Skeletal muscle satellite cell (primary cell): Measurements from ENCODE around the gene BTC.

Experiments used
- H3K27me3 ChIP-seq: 2 replicates; pipeline ENCODE4 v1.7.0; 2013; ENCODE audit warnings: low read length; ENCODE audit not compliant: control insufficient read depth, insufficient read depth
- H3K36me3 ChIP-seq: 2 replicates; pipeline ENCODE4 v1.7.0; 2013; ENCODE audit warnings: mild to moderate bottlenecking, control low read depth, low read length; ENCODE audit not compliant: insufficient read depth
- H3K4me1 ChIP-seq: 2 replicates; pipeline ENCODE4 v1.7.0; 2013; ENCODE audit warnings: low read length; ENCODE audit not compliant: control insufficient read depth, insufficient read depth
- H3K4me2 ChIP-seq: 2 replicates; pipeline ENCODE4 v1.7.0; 2013; ENCODE audit warnings: mild to moderate bottlenecking, low read length
- H3K4me3 ChIP-seq: 2 replicates; pipeline ENCODE4 v1.7.0; 2013; ENCODE audit warnings: low read length
- H3K9ac ChIP-seq: 2 replicates; pipeline ENCODE4 v1.7.0; 2013; ENCODE audit warnings: mild to moderate bottlenecking, low read depth, low read length, moderate library complexity
- H3K9me3 ChIP-seq: replicated peaks from 2 replicates; pipeline ENCODE4 v1.7.0; 2013; ENCODE audit warnings: mild to moderate bottlenecking, control low read depth, low read length

BTC gene

DNA sequence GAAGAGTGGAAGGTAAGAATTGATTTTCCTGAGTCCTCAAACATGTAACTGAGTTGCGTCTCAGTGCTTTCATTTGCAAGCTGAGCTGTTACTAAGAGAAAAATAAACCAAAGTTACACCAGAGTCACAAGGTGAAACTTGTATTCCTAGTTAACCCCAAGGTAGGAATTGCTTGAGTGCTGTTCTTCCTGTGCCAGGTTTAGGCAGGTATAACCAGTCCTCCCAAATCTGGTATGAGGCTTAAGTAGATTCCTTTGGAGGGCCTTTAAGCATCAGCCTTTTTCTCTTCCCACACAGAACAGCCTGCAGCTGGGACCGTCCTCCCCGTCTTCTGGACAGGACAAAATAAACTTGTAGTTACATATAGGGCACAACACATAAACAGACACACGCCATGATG lies 2.3 kb upstream of the BTC start:
- no peak overlapping the region for H3K4me3 ChIP-seq
- no peaks in the 10 kb centered on the region for H3K9me3 ChIP-seq
- H3K4me1 ChIP-seq: peaks cover 5% of the 10 kb centered on the region
- no peak overlapping the region for H3K9ac ChIP-seq
- peaks cover 42% of the 10 kb centered on the region for H3K27me3 ChIP-seq
- H3K36me3 ChIP-seq: no peaks in the 10 kb centered on the region
- H3K4me2 ChIP-seq: no peak overlapping the region

DNA sequence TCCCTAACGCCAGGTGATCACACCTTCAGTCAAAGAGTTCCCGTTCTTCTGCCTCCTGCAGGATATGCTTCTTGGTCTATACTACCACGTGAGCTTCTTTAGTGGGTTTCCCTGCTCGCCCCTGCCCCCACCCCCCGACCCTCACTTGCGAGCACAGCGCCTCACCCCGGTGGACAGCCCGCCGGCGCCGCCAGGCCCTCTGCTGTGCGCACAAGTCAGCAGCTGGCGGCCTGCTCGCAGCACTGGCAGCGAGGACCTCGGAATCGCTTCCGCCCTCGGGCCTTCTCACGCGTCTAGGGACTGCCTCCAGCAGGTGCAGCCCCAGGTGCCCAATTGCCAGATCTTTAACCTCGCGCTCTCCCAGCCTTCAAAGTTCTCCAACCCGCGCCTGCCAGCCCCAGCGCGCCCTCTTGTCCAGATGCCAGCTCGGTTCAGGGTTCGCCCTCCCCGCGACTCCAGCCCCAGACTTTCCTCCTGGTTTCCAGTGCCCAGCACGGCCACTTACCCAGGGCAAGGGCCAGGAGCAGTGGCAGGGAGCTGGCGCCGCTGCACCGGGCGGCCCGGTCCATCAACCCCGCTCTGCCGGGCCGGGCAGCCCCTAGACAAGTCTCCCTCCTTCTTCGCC lies 454 bp downstream of the BTC start:
- Histone ChIP-seq H3K4me1 (peaks cover 5% of the 10 kb centered on the region), H3K36me3 (no peaks in the 10 kb centered on the region), H3K9me3 (no peaks in the 10 kb centered on the region), H3K27me3 (peaks cover 50% of the 10 kb centered on the region), H3K9ac (peak overlapping the region; percentile 80), H3K4me2 (peak overlapping the region; percentile 99), H3K4me3 (peak overlapping the region; percentile 85)

DNA sequence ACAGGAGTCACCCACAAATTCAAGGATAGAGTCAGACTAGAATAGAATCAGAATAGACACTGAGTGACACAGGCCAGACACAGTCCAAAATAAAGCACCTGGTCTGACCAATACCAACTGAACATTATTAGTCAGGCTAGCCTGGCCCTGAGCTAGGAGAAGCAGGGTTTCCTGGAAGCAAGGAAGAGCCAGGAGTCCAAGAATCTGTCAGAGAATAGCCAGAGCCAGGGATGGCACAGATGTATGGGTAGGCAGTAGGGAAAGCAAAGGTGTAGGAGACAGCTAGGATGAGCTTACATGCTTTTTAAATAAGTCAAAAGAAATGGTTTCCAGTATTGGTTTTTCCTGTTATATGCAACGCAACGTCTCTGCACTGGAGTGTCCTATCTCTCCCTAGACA lies 3.7 kb downstream of the BTC start:
- Histone ChIP-seq H3K9me3 (no peaks in the 10 kb centered on the region), H3K36me3 (no peaks in the 10 kb centered on the region), H3K27me3 (peaks cover 40% of the 10 kb centered on the region), H3K4me3 (no peak overlapping the region), H3K4me1 (peaks cover 5% of the 10 kb centered on the region), H3K4me2 (no peak overlapping the region), H3K9ac (no peak overlapping the region)

DNA sequence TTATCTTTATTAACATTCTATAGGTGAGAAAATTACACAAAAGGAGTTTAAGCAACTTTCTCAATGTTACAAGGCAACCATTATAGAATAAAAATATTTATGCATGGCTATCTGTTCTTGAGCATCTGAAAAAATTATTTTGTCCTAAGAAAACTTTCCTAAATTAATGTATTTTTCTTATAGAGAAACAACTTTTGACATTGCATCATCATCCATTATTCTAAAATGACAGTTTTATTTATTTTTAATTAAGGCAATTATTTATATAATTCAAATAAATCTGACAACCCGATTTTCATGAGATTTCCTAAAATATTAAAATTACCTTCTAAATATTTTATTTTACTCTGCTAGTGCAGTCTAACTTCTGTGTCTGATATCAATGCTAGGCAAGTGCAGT lies 4.8 kb downstream of the BTC start:
- Histone ChIP-seq H3K9me3 (no peaks in the 10 kb centered on the region), H3K27me3 (peaks cover 29% of the 10 kb centered on the region), H3K9ac (no peak overlapping the region), H3K4me3 (no peak overlapping the region), H3K4me2 (no peak overlapping the region), H3K36me3 (no peaks in the 10 kb centered on the region), H3K4me1 (peaks cover 5% of the 10 kb centered on the region)

DNA sequence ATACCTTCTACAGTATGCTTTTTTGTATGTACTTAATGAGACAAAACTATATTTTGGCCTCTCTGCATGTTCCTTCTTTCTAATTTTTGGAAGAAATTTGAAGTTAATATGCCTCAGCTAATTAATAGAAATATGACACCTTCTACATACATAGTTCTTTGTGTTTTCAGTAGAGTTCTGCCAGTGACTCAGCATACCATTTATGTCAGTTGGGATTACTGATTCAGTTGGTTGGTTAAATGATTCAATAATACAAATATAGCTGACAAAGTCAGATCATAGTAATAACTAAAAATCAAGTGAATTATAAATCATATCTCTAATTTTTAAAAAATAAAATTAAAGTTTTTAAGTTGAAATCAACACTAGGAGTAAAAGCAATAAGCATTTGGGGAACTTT lies 16.8 kb downstream of the BTC start:
- Histone ChIP-seq H3K4me3 (no peak overlapping the region), H3K27me3 (no peaks in the 10 kb centered on the region), H3K4me1 (peaks cover 11% of the 10 kb centered on the region), H3K4me2 (no peak overlapping the region), H3K9me3 (no peaks in the 10 kb centered on the region), H3K36me3 (no peaks in the 10 kb centered on the region), H3K9ac (no peak overlapping the region)

DNA sequence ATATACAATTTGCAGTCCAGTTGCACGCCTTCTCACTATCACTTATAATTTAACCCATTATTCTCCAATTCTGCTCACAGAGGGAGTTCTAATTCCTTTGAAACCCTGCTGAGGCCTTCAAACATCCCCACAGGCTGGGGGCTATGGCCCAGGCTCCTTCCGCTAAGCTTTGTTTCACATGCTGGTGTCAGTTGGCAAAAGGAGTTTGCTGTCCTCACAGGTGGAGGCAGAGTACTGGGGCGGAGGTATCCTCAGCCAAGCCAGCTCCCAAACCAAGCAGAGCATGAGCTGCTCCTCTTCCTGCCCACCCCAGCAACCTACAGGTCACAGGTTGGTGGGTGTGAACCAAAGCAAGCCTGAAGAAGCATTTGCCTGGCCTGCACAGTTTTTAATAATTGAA lies 21.5 kb downstream of the BTC start:
- Histone ChIP-seq H3K4me2 (no peak overlapping the region), H3K36me3 (no peaks in the 10 kb centered on the region), H3K27me3 (no peaks in the 10 kb centered on the region), H3K4me3 (no peak overlapping the region), H3K9ac (no peak overlapping the region), H3K4me1 (peaks cover 17% of the 10 kb centered on the region), H3K9me3 (no peaks in the 10 kb centered on the region)

DNA sequence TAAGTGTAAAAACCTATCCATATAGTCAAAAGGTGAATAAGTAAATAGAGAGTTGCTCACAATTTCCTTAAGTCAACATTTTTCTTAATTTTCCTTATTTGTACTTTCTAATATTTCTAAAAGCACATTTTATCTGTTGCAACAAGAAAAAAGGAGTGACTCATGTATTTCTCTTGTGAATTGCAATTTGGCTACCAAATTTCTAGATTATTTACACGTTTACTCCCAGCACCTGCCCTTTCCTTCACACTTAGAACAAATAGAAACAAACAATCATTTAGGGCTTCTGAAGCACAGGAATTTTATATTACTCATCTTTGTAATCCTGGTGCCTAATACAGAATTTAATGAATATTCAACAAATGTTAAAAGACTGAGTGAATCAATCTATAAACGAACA lies 22.2 kb downstream of the BTC start:
- Histone ChIP-seq H3K4me1 (peaks cover 12% of the 10 kb centered on the region), H3K27me3 (no peaks in the 10 kb centered on the region), H3K36me3 (no peaks in the 10 kb centered on the region), H3K4me2 (no peak overlapping the region), H3K4me3 (no peak overlapping the region), H3K9ac (no peak overlapping the region), H3K9me3 (no peaks in the 10 kb centered on the region)

DNA sequence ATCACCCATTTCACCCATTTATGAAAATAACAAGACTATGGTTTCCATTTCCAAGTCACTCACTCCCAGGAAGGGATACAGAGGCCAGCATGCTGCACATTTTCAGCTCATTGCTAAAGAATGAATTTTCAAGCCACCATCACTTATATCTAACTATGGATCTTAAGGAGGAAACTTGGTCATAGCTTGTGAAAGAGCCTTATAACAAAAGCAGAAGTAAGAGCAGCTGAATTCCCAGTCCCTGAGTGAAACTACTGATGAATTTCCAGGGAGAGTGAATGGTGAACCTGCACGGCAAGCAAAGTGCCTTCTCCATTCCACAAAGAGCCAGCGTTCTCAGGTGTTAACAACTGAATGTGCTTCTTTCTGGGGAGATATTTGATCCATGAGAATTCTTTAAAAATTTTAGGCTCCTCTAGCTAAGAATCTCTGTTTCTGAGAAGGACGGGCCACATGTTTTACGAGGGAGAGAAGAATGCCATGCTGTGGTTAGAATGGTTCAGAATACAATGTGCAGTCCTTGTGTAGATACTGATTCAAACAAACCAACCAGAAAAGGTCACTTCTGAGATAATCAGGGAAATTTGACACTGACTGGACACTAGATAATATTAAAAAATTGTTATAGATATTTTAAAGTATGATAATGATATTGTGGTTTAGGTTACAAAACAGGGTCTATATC lies 24.0 kb downstream of the BTC start:
- H3K9ac ChIP-seq: no peak overlapping the region
- no peaks in the 10 kb centered on the region for H3K27me3 ChIP-seq
- H3K4me3 ChIP-seq: no peak overlapping the region
- no peaks in the 10 kb centered on the region for H3K36me3 ChIP-seq
- no peak overlapping the region for H3K4me2 ChIP-seq
- no peaks in the 10 kb centered on the region for H3K9me3 ChIP-seq
- H3K4me1 ChIP-seq: peaks cover 9% of the 10 kb centered on the region

DNA sequence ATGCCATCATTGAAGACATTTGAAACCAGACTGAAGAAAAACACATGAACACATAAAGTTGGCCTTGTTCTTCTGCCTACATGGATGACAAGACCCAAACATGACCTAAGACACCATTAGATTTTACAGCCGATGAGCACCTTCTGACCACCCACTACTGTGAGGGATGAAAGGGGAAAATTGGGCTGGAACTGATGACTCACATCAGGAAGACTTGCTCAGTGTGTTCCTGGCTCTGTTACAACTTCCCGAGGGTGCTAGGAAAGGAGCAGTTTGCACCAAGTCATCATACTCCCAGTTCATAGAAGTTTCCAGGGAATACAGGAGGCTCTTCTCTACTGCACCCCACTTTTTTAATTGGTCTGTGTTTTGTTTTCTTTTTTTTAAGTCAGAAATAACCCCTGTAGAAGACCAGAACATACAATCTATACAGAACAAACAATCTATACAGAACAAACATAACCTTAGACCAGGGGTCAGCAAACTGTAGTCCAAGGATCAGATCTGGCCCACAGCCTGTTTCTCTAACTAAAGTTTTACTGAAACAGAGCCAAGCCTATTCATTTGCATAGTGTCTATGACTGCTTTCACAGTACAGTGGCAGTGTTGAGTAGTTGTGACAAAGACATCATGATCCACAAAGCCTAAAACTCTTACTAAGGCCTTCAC lies 25.3 kb downstream of the BTC start:
- no peaks in the 10 kb centered on the region for H3K36me3 ChIP-seq
- no peak overlapping the region for H3K4me3 ChIP-seq
- H3K4me1 ChIP-seq: peaks cover 9% of the 10 kb centered on the region
- no peak overlapping the region for H3K9ac ChIP-seq
- no peaks in the 10 kb centered on the region for H3K9me3 ChIP-seq
- H3K27me3 ChIP-seq: no peaks in the 10 kb centered on the region
- H3K4me2 ChIP-seq: no peak overlapping the region

DNA sequence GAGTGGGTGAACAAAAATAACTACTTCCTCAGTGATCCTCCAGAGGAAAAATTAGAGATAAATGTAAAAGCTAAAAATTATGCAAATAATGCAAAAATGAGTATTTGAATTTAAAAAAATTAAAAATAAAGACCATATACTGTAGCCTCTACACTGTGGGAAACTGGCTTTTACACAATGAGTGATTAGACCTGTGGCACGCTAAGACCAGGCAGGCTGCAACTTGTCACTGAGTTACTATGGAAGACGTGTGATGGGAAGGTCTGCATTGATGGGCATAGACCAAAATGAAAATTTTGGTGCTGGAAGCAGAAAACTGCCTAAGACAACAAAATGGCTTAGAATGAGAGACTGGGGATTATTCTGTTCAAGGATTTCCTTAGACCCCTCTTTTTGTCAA lies 30.2 kb downstream of the BTC start:
- Histone ChIP-seq H3K27me3 (no peaks in the 10 kb centered on the region), H3K9me3 (no peaks in the 10 kb centered on the region), H3K36me3 (no peaks in the 10 kb centered on the region), H3K4me2 (no peak overlapping the region), H3K9ac (no peak overlapping the region), H3K4me3 (no peak overlapping the region), H3K4me1 (peaks cover 6% of the 10 kb centered on the region)

DNA sequence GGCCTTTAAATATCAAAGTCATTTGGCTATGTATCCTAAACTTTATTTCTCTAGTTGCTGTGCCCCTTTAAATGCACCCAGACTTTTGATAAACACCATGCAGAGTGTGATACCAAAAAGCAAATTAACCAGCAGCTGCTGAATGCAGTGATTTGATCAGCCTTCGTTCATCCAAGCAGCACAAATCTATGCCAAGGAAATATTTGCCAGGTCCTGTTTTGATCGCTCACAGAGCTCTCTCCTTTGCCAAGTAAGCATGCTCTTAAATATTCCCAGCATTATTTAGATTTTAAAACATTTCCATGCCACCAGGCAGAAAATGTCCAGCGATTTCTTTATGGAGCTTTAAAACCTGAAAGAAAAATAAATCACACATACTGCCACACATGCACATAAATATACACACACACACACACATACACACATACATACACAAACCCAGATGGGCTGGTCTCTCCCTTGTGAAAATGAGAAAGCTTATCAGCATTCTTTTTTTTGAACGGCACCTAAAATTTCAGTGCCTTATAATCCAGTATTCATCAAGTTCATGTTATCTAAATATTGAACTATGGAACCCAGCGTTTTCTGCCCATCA lies 35.7 kb downstream of the BTC start:
- Histone ChIP-seq H3K27me3 (peaks cover 6% of the 10 kb centered on the region), H3K36me3 (no peaks in the 10 kb centered on the region), H3K9me3 (no peaks in the 10 kb centered on the region), H3K9ac (no peak overlapping the region), H3K4me3 (no peak overlapping the region), H3K4me1 (no peaks in the 10 kb centered on the region), H3K4me2 (no peak overlapping the region)
